ENCODE measurements around the gene RESP18.

DNA sequence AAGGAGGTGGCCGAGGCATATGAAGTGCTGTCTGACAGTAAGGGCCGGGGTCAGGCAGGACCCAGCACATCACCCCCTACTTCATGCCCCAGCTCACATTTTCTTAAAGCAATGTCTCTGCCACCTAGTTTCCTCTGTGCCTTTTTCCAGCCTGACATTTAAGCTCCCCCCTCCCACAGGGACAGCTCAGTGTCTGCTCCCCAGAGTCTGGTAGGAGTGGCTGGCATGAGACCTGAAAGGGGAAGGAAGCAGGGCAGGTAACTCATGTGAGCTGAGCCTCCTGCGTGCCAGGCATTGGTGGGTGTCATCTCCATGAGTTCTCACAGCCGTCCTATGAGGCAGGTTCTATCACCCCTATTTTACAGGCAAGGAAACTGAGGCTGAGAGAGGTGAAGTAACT lies 51.9 kb downstream of the RESP18 start:
- TF ChIP-seq, protein P1, sequence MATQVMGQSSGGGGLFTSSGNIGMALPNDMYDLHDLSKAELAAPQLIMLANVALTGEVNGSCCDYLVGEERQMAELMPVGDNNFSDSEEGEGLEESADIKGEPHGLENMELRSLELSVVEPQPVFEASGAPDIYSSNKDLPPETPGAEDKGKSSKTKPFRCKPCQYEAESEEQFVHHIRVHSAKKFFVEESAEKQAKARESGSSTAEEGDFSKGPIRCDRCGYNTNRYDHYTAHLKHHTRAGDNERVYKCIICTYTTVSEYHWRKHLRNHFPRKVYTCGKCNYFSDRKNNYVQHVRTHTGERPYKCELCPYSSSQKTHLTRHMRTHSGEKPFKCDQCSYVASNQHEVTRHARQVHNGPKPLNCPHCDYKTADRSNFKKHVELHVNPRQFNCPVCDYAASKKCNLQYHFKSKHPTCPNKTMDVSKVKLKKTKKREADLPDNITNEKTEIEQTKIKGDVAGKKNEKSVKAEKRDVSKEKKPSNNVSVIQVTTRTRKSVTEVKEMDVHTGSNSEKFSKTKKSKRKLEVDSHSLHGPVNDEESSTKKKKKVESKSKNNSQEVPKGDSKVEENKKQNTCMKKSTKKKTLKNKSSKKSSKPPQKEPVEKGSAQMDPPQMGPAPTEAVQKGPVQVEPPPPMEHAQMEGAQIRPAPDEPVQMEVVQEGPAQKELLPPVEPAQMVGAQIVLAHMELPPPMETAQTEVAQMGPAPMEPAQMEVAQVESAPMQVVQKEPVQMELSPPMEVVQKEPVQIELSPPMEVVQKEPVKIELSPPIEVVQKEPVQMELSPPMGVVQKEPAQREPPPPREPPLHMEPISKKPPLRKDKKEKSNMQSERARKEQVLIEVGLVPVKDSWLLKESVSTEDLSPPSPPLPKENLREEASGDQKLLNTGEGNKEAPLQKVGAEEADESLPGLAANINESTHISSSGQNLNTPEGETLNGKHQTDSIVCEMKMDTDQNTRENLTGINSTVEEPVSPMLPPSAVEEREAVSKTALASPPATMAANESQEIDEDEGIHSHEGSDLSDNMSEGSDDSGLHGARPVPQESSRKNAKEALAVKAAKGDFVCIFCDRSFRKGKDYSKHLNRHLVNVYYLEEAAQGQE (IDR thresholded peaks at IDR 0.05; ENCODE audit: borderline replicate concordance): no peak
- TF ChIP-seq, protein P2, sequence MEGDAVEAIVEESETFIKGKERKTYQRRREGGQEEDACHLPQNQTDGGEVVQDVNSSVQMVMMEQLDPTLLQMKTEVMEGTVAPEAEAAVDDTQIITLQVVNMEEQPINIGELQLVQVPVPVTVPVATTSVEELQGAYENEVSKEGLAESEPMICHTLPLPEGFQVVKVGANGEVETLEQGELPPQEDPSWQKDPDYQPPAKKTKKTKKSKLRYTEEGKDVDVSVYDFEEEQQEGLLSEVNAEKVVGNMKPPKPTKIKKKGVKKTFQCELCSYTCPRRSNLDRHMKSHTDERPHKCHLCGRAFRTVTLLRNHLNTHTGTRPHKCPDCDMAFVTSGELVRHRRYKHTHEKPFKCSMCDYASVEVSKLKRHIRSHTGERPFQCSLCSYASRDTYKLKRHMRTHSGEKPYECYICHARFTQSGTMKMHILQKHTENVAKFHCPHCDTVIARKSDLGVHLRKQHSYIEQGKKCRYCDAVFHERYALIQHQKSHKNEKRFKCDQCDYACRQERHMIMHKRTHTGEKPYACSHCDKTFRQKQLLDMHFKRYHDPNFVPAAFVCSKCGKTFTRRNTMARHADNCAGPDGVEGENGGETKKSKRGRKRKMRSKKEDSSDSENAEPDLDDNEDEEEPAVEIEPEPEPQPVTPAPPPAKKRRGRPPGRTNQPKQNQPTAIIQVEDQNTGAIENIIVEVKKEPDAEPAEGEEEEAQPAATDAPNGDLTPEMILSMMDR (IDR thresholded peaks at IDR 0.05; ENCODE audit: poor library complexity, severe bottlenecking): no peak
- TF ChIP-seq POLR2AphosphoS5 (IDR thresholded peaks at IDR 0.05) (no peak), EZH2 (IDR thresholded peaks at IDR 0.05; ENCODE audit: borderline replicate concordance, insufficient read depth, low read length, poor library complexity, severe bottlenecking) (no peak), EP300 (conservative IDR thresholded peaks at IDR 0.05; ENCODE audit: poor library complexity, severe bottlenecking) (no peak)
